HG02623 (cell line): ENCODE results near the gene ADCY2.

Source experiments
- ATAC-seq: cut with Tn5 transposase; IDR thresholded peaks from one replicate; pipeline ENCODE4 v1.9.1; 2021; ENCODE audit warnings: moderate library complexity; ENCODE audit not compliant: unreplicated experiment

The ADCY2 gene

GRCh38 chr5:7856855-7857254 is 460.9 kb downstream of the ADCY2 start:
- no peak for ATAC-seq

GRCh38 chr5:7857361-7857760 is 461.4 kb downstream of the ADCY2 start:
- ATAC-seq, result no peak

GRCh38 chr5:7857926-7858632 is 462.1 kb downstream of the ADCY2 start:
- ATAC-seq, result no peak

GRCh38 chr5:7866196-7866595 is 470.3 kb downstream of the ADCY2 start:
- ATAC-seq, result no peak

GRCh38 chr5:7867260-7867659 is 471.3 kb downstream of the ADCY2 start:
- ATAC-seq, result no peak

GRCh38 chr5:7868427-7868772 is 472.5 kb downstream of the ADCY2 start:
- no peak for ATAC-seq

GRCh38 chr5:7868773-7869473 is 473.0 kb downstream of the ADCY2 start, which contains the start of the genes FASTKD3 and MTRR:
FASTKD3 (minus strand) TSS chr5:7869031; CDS start chr5:7868083, 948 bp downstream.
MTRR (plus strand) TSS chr5:7869148; CDS start chr5:7870795, 1,647 bp downstream.
- ATAC-seq, result peak; percentile 98

- peak; percentile 30 for ATAC-seq
These were observed 473.7 kb downstream of the ADCY2 start for GRCh38 chr5:7869474-7870136.

- ATAC-seq, result peak; percentile 21
These were observed 475.7 kb downstream of the ADCY2 start for GRCh38 chr5:7871653-7872052.

- ATAC-seq, result no peak
These were observed 476.7 kb downstream of the ADCY2 start for GRCh38 chr5:7872517-7873130.

GRCh38 chr5:7873216-7873615 is 477.3 kb downstream of the ADCY2 start:
- ATAC-seq, result no peak

- ATAC-seq, result no peak
These were observed 478.7 kb downstream of the ADCY2 start for GRCh38 chr5:7874639-7875038.

- ATAC-seq, result no peak
These were observed 479.2 kb downstream of the ADCY2 start for GRCh38 chr5:7875151-7875550.

GRCh38 chr5:7876867-7877266 is 480.9 kb downstream of the ADCY2 start:
- peak; percentile 37 for ATAC-seq

- ATAC-seq, result no peak
These were observed 481.9 kb downstream of the ADCY2 start for GRCh38 chr5:7877851-7878250.

GRCh38 chr5:7878381-7878873 is 482.5 kb downstream of the ADCY2 start:
- ATAC-seq, result peak; percentile 93
